Subcutaneous abdominal adipose tissue (tissue), 5 donors: Measurements from ENCODE around the gene SLC4A4.
"Not testable (repeated sequence)": the region's sequence is repeated elsewhere in the genome, so short reads cannot be mapped to it uniquely, and the experiment has no call there.

Source experiments
- H3K27ac ChIP-seq: one replicate; pipeline ENCODE4 v1.7.0; 2013; ENCODE audit warnings: low read depth, mild to moderate bottlenecking, inconsistent platforms, low read length, moderate library complexity
- H3K27me3 ChIP-seq, 5 donors: one replicate each; pipeline ENCODE4 v1.7.0; 2013; ENCODE audit warnings: low read length in 5 of 5, inconsistent platforms in 1 of 5; ENCODE audit not compliant: control insufficient read depth in 5 of 5, insufficient read depth in 4 of 5
- H3K36me3 ChIP-seq, 5 donors: one replicate each; pipeline ENCODE4 v1.7.0; 2013; ENCODE audit warnings: low read length in 5 of 5; ENCODE audit not compliant: control insufficient read depth in 5 of 5, insufficient read depth in 5 of 5
- H3K4me1 ChIP-seq, 5 donors: one replicate each; pipeline ENCODE4 v1.7.0; 2013; ENCODE audit warnings: low read length in 5 of 5, mild to moderate bottlenecking in 3 of 5, moderate library complexity in 1 of 5; ENCODE audit not compliant: control insufficient read depth in 5 of 5, insufficient read depth in 5 of 5
- H3K4me3 ChIP-seq, 5 donors: one replicate each; pipeline ENCODE4 v1.7.0; 2013; ENCODE audit warnings: low read length in 5 of 5, low read depth in 1 of 5
- H3K9ac ChIP-seq, 5 donors: one replicate each; pipeline ENCODE4 v1.7.0; 2013; ENCODE audit warnings: low read length in 5 of 5, mild to moderate bottlenecking in 4 of 5, moderate library complexity in 3 of 5
- H3K9me3 ChIP-seq, 5 donors: one replicate each; pipeline ENCODE4 v1.7.0; 2013; ENCODE audit warnings: low read length in 5 of 5; ENCODE audit not compliant: control insufficient read depth in 5 of 5
- donor health status: healthy.
- donor health status: healthy.
- donor health status: healthy.
- donor health status: healthy.
- donor health status: healthy.

The SLC4A4 gene

DNA sequence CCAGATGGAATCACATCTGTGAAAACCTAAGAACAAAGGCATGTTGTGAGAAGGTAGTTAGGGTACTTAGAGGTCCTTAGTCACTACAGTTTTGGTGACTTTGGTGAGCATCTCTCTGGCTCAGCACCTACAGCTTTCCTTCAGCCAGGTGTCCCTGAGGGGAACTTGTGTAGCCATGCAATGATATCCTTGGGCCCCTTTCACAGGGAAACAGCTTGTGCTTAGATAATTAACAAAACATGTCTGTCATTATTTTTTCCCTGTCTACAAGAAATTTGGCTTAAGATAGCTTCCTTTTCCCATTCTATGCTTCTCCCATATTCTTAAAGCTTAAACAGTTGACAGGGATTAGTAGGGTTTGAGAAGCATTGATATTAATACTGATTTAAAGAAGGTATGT lies 63.8 kb downstream of the SLC4A4 start:
- Histone ChIP-seq H3K27me3 (no peaks in the 10 kb centered on the region), H3K9ac (no peak overlapping the region), H3K4me1 (no peaks in the 10 kb centered on the region), H3K27ac (no peak overlapping the region), H3K36me3 (peaks cover 0 to under 1% (median 0%) of the 10 kb centered on the region in 5 donors), H3K4me3 (no peak overlapping the region), H3K9me3 (no peaks in the 10 kb centered on the region)

DNA sequence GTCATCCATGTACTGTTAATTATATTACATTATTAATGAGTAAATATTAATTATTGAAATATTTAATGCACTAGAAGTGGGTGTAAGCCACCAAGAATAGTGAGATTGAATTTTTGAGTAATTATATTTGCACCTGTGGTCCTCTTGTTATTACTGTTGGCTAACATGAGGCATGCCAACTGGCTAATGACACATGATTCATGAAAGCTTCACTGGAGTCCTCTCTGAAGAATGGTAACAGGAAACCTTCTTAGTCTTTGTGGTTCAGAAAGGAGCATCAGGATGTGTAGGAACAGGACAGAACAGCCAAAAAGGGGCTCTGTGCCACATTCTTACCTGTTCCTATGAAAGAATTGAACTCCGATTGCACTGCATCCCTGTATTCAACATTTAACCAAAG lies 65.2 kb downstream of the SLC4A4 start:
- peaks cover 0 to 5% (median 0%) of the 10 kb centered on the region in 5 donors for H3K9me3 ChIP-seq
- no peaks in the 10 kb centered on the region for H3K36me3 ChIP-seq
- H3K27me3 ChIP-seq = no peaks in the 10 kb centered on the region
- no peak overlapping the region for H3K9ac ChIP-seq
- no peaks in the 10 kb centered on the region for H3K4me1 ChIP-seq
- H3K4me3 ChIP-seq = no peak overlapping the region
- H3K27ac ChIP-seq = no peak overlapping the region

DNA sequence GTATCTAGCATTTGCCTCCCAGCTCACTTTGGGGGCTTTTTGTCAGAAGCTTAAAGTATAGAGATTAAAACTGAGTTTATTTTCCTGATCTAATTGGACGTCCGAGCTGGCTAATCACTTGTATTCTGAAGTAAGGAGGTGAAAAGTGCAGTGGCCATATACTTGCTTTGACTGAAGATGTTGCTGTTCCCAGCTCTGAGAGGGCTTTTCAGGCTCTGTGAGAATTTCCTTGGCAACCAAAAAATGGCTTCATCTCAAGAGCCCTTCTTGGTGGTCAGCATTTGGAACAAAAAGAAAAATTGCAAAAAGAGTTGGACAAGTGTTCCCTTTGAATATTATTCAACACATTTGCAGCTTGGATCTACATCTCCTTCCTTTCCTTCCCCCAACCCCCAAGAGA lies 67.0 kb downstream of the SLC4A4 start:
- H3K27ac ChIP-seq = no peak overlapping the region
- H3K4me3 ChIP-seq = no peak overlapping the region
- H3K27me3 ChIP-seq = no peaks in the 10 kb centered on the region
- peaks cover 0 to 7% (median 0%) of the 10 kb centered on the region in 5 donors for H3K9me3 ChIP-seq
- no peaks in the 10 kb centered on the region for H3K36me3 ChIP-seq
- H3K4me1 ChIP-seq = no peaks in the 10 kb centered on the region
- H3K9ac ChIP-seq = no peak overlapping the region

DNA sequence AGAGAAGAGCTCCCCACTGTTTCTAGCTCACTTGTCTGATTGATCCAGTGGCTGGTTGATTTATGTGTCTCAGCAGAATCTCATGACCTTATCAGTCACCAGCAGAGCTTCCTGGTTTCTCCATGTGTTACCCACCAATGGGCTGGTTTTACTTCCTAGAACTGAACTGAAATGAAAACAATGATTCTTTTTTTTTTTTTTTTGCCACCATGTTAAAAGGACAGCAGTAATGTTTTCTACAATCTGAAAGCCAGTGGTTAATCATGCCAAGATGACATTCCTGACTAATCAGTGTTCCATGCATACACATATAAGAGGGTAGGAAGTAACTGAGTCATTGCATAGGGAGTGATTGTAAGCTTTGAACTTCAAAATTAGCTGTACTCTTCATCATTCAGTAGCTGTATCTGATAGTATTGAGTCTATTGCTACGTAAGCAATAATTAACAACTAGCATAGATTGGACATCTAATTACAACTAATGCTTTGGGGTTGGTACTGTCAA lies 67.7 kb downstream of the SLC4A4 start:
- no peak overlapping the region for H3K9ac ChIP-seq
- no peaks in the 10 kb centered on the region for H3K36me3 ChIP-seq
- no peaks in the 10 kb centered on the region for H3K27me3 ChIP-seq
- no peak overlapping the region for H3K27ac ChIP-seq
- H3K4me3 ChIP-seq = no peak overlapping the region
- no peaks in the 10 kb centered on the region for H3K4me1 ChIP-seq
- H3K9me3 ChIP-seq = peaks cover 0 to 7% (median 0%) of the 10 kb centered on the region in 5 donors

DNA sequence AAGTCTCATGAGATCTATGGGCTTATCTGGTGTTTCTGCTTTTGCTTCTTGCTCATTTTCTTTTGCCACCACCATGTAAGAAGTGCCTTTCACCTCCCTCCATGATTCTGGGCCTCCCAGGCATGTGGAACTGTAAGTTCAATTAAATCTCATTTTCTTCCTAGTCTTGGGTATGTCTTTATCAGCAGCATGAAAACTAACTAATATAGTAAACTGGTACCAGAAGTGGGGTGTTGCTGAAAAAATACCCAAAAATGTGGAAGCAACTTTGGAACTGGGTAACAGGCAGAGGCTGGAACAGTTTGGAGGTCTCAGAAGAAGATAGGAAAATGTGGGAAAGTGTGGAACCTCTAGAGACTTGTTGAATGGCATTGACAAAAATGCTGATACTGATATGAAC lies 70.1 kb downstream of the SLC4A4 start:
- not testable (repeated sequence) for H3K4me3 ChIP-seq, H3K9me3 ChIP-seq, H3K27ac ChIP-seq, H3K27me3 ChIP-seq, H3K9ac ChIP-seq, H3K4me1 ChIP-seq, H3K36me3 ChIP-seq

DNA sequence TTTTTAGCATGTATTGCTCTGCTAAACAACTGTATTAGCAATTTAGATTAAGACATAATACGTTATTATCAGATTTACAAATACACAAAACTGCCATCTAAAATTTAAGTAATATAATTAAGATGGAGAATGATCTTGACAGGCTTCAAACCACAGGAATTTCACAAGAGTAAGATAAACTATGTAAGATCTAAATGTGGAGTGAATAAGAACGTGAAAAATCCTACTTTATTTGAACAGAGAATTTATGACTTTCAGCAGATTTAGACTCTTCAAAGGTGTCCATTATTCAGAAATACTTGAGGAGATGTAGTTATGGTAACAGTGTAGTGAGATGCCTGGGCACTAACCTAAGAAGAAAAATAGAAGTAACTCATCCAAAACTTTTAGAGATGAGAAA lies 73.2 kb downstream of the SLC4A4 start:
- Histone ChIP-seq H3K27me3 (no peaks in the 10 kb centered on the region), H3K4me1 (no peaks in the 10 kb centered on the region), H3K9ac (no peak overlapping the region), H3K36me3 (no peaks in the 10 kb centered on the region), H3K4me3 (no peak overlapping the region), H3K27ac (no peak overlapping the region), H3K9me3 (peaks cover 0 to 7% (median 0%) of the 10 kb centered on the region in 5 donors)

DNA sequence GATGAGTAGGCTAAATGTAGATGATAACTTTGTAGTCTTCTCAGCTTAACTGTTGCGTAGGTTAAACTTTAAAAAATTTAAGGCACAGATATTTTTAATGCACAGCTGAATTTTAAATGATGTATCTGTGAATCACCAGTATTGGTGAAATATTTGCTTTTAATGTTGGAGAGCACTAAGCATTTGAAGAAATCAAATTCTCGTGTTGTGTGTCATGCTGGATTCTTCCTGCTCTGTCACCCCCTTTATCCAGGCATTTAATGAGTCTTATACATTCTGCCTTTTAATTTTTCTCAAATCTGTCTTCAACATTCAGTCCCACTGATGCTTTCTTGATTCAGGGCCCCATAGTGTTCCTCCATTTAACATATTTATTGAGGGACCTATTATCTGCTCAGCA lies 76.7 kb downstream of the SLC4A4 start:
- Histone ChIP-seq H3K27ac (no peak overlapping the region), H3K4me3 (no peak overlapping the region), H3K4me1 (no peaks in the 10 kb centered on the region), H3K9me3 (no peaks in the 10 kb centered on the region), H3K27me3 (no peaks in the 10 kb centered on the region), H3K36me3 (no peaks in the 10 kb centered on the region), H3K9ac (no peak overlapping the region)

DNA sequence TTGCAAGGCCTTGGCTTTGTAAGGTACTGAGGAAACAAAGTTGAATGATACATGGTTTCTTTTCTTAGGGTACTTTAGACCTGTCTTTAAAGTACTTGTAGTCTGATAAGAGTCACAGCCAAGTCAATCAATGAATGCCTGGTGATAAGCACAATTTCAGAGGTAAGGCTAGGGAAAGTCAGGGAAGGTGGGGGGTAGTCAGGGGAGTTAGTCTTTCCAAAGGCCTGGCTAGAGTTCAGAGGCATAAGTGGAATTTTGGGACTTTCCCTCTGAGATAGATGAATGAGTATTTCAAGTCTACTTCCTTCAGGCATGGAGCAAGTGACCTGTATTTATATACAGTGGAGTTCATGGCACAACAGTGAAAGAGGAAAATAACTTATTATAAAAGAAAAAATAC lies 78.3 kb downstream of the SLC4A4 start:
- Histone ChIP-seq H3K9ac (no peak overlapping the region), H3K27ac (no peak overlapping the region), H3K9me3 (no peaks in the 10 kb centered on the region), H3K27me3 (no peaks in the 10 kb centered on the region), H3K4me1 (no peaks in the 10 kb centered on the region), H3K36me3 (no peaks in the 10 kb centered on the region), H3K4me3 (no peak overlapping the region)

DNA sequence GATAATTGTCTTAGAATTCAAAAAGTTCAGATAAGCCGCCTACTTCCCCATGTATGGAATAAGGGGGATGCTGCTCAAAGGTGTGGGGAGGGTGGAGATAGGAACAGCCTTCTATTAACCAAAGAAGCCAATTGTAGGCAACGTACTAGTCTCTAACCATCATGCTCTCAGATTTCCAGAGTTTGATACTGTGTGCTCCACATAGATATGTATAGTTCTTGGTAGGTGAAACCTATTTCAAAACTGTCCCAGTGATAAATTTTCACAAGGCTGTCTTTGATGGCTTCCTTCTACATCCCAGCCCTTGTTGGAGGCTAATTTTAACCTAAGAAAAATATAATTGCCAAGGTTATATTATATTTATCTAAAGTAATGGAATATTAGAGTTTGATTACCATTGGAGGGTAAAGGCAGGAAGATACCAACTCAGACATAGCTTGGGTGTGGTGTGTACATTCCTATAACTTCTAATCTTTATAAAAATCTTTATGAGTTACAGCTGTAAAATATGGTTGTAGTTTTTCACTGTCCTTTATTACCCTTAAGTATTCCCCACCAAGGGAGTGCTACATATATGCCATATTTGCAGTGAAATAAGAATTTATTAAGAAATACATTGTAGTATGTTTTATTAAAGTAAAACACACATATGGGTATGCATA lies 87.7 kb downstream of the SLC4A4 start:
- Histone ChIP-seq H3K36me3 (no peaks in the 10 kb centered on the region), H3K4me3 (no peak overlapping the region), H3K9me3 (no peaks in the 10 kb centered on the region), H3K27me3 (no peaks in the 10 kb centered on the region), H3K9ac (no peak overlapping the region), H3K27ac (no peak overlapping the region), H3K4me1 (peaks cover 0 to 3% (median 0%) of the 10 kb centered on the region in 5 donors)

DNA sequence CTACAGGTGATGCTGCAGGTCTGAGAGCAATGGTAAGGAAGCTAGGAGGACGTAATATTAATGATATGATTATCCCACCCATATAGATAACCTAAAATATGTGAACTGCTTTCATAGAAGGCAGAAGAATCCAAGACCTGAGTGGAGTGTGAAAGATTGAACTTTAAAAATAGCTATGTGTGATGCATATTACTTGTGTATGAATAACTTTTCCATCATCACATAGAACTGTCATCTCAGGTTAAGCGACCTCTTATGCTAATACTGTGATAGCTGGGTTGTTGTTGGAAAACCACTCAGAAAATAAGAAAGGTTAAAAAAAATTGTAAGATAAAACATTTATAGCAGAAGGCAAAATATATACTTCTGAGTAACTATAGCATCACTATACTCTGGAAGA lies 90.3 kb downstream of the SLC4A4 start:
- peaks cover 0 to 16% (median 9%) of the 10 kb centered on the region in 5 donors for H3K4me1 ChIP-seq
- H3K27ac ChIP-seq = no peak overlapping the region

More for the DNA sequence above, 90.3 kb downstream of the SLC4A4 start:
- no peak overlapping the region for H3K4me3 ChIP-seq
- no peaks in the 10 kb centered on the region for H3K27me3 ChIP-seq
- no peaks in the 10 kb centered on the region for H3K36me3 ChIP-seq
- H3K9me3 ChIP-seq = no peaks in the 10 kb centered on the region
- no peak overlapping the region for H3K9ac ChIP-seq
